Gastroesophageal sphincter (tissue), 3 donors: ENCODE data around the gene SLC6A8.
"Not testable (repeated sequence)": the region's sequence is repeated elsewhere in the genome, so short reads cannot be mapped to it uniquely, and the experiment has no call there.

ENCODE experiments used
- CTCF ChIP-seq, 4 experiments: fragments of 200-600 bp in 2 of 4; fragments of 450-650 bp in 2 of 4; sonication (generic) in 1 of 4; IDR thresholded peaks; one replicate each; pipeline ENCODE4 v1.5.1; 2017 to 2019; ENCODE audit warnings: antibody characterized with exemption in 4 of 4, mild to moderate bottlenecking in 2 of 4, moderate library complexity in 2 of 4
- POLR2A ChIP-seq, 2 donors: fragments of 450-650 bp; IDR thresholded peaks; one replicate each; pipeline ENCODE4 v1.6.1; 2017; ENCODE audit warnings: antibody characterized with exemption in 2 of 2, mild to moderate bottlenecking in 2 of 2, moderate library complexity in 1 of 2
- POLR2AphosphoS5 ChIP-seq: sonication (generic); formaldehyde crosslinking; IDR thresholded peaks from one replicate; pipeline ENCODE4 v1.6.1; 2017; ENCODE audit warnings: antibody characterized with exemption

DNA sequence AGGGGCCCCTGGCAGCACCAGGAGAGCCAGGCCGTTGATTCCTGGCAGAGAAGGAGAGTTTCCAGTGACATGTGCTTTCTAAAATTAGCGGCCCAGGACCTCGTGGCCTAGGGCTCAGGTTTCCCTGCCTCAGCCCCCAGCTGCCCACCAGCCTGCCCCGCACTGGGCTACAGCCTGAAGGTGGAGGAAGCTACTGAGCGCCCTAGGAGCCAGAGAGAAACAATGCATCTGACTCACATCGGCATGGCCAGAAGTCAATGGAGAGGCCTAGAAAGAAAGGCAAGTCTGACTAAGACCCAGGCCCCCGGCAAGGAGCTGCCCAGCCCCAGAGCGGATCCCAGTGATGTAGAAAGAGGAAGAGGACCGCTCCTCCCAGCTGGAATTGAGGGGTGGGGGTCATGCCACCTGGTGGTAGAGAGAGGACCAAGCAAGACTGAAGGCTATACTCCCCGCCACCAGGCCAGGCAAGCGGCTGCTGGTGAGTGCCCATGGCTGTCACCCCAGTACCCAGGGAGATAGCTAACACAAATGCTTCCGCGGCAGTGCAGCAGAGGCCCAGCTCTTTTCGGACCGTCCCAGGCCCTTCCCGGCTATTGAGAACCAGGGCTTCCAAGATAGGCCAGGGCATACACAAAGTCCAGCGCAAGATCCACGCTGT is 17.8 kb downstream of the SLC6A8 start:
- TF ChIP-seq CTCF (IDR thresholded peaks at IDR 0.05): peak in 1 of 4 experiments; percentile 17
- TF ChIP-seq POLR2AphosphoS5; POLR2A (IDR thresholded peaks at IDR 0.05): not testable (repeated sequence)
